GM23338 (cell line): ENCODE data around the gene WNT9A. TPM values are rescaled to one million over a fixed set of nuclear protein-coding genes. Genes with fewer than 3 reads are reported as not detected.

Source experiments
- ATAC-seq: fragments of 200-7000 bp; cut with Tn5 transposase; 3 replicates; pipeline ENCODE4 v1.9.1; 2020
- DNase-seq: peaks from one replicate; pipeline ENCODE4 v3.0.0-alpha.2; 2015; ENCODE audit warnings: low spot score
- H2AFZ ChIP-seq: fragments of 200-600 bp; sonication (generic); 2 replicates; pipeline ENCODE4 v1.8.0; 2016; ENCODE audit warnings: antibody characterized with exemption, mild to moderate bottlenecking, moderate library complexity
- H3F3A ChIP-seq: fragments of 200-600 bp; sonication (generic); replicated peaks from 2 replicates; pipeline ENCODE4 v1.8.0; 2017; ENCODE audit warnings: antibody characterized with exemption, mixed run types, low read depth
- H3K27ac ChIP-seq: fragments of 200-600 bp; sonication (generic); 2 replicates; pipeline ENCODE4 v1.6.1; 2016; ENCODE audit warnings: low read depth
- H3K27me3 ChIP-seq: fragments of 200-600 bp; sonication (generic); 2 replicates; pipeline ENCODE4 v1.8.0; 2016; ENCODE audit warnings: mild to moderate bottlenecking, mixed run types, moderate library complexity; ENCODE audit not compliant: insufficient read depth
- H3K36me3 ChIP-seq: fragments of 200-600 bp; sonication (generic); 2 replicates; pipeline ENCODE4 v1.8.0; 2016; ENCODE audit warnings: mild to moderate bottlenecking; ENCODE audit not compliant: insufficient read depth
- H3K4me1 ChIP-seq: fragments of 200-600 bp; sonication (generic); 2 replicates; pipeline ENCODE4 v1.8.0; 2016; ENCODE audit warnings: mild to moderate bottlenecking, moderate library complexity; ENCODE audit not compliant: insufficient read depth
- H3K4me2 ChIP-seq: fragments of 200-600 bp; sonication (generic); 2 replicates; pipeline ENCODE4 v1.7.1; 2017; ENCODE audit warnings: mixed run types
- H3K4me3 ChIP-seq: fragments of 200-600 bp; sonication (generic); 2 replicates; pipeline ENCODE4 v1.6.1; 2016; ENCODE audit warnings: mixed run types
- H3K79me2 ChIP-seq: fragments of 200-600 bp; sonication (generic); replicated peaks from 2 replicates; pipeline ENCODE4 v1.8.0; 2017; ENCODE audit warnings: mild to moderate bottlenecking; ENCODE audit not compliant: insufficient read depth
- H3K9me2 ChIP-seq: fragments of 200-600 bp; sonication (generic); 2 replicates; pipeline ENCODE4 v1.8.0; 2017; ENCODE audit not compliant: insufficient read depth
- H4K20me1 ChIP-seq: fragments of 200-600 bp; sonication (generic); replicated peaks from 2 replicates; pipeline ENCODE4 v1.8.0; 2017; ENCODE audit warnings: mild to moderate bottlenecking; ENCODE audit not compliant: insufficient read depth
- H3K27ac Mint-ChIP-seq: 2 replicates; pipeline ENCODE4 v1.8.0; 2020; ENCODE audit warnings: inconsistent platforms, mild to moderate bottlenecking, moderate library complexity, mixed read lengths
- H3K27me3 Mint-ChIP-seq: 3 replicates; pipeline ENCODE4 v1.8.0; 2022; ENCODE audit warnings: low read depth, mild to moderate bottlenecking, moderate library complexity, mixed read lengths, inconsistent platforms; ENCODE audit not compliant: insufficient read depth, poor library complexity
- H3K36me3 Mint-ChIP-seq: 3 replicates; pipeline ENCODE4 v1.8.0; 2021; ENCODE audit warnings: low read depth, mild to moderate bottlenecking, inconsistent platforms, moderate library complexity, mixed read lengths
- H3K4me1 Mint-ChIP-seq: 3 replicates; pipeline ENCODE4 v1.8.0; 2020; ENCODE audit warnings: mild to moderate bottlenecking, inconsistent platforms, mixed read lengths
- H3K4me3 Mint-ChIP-seq: 3 replicates; pipeline ENCODE4 v1.8.0; 2021; ENCODE audit warnings: moderate library complexity, mild to moderate bottlenecking, inconsistent platforms, mixed read lengths
- H3K9me3 Mint-ChIP-seq: 3 replicates; pipeline ENCODE4 v1.8.0; 2020; ENCODE audit warnings: moderate library complexity, mild to moderate bottlenecking, inconsistent platforms, mixed read lengths
- CREB1 ChIP-seq: fragments of 250-450 bp; sonication (Bioruptor Pico); IDR thresholded peaks from 2 replicates; pipeline ENCODE4 v1.5.0; 2020; ENCODE audit warnings: low read depth, mild to moderate bottlenecking, moderate library complexity
- CTCF ChIP-seq, 2 experiments: fragments of 200-600 bp in 1 of 2; sonication (generic) in 1 of 2; conservative IDR thresholded peaks; 2 replicates each; pipeline versions ENCODE4 v1.5.1 to v1.6.1; 2016 to 2017; ENCODE audit warnings: antibody characterized with exemption in 2 of 2, low read depth in 2 of 2, mild to moderate bottlenecking in 2 of 2, moderate library complexity in 1 of 2
- ETS1 ChIP-seq: IDR thresholded peaks from 2 replicates; pipeline ENCODE4 v1.6.1; 2016; ENCODE audit warnings: antibody characterized with exemption
- EZH2 ChIP-seq: fragments of 200-600 bp; sonication (generic); IDR thresholded peaks from one replicate; pipeline ENCODE4 v1.8.0; 2017; ENCODE audit warnings: antibody characterized with exemption, mild to moderate bottlenecking, low read depth; ENCODE audit not compliant: unreplicated experiment
- EZH2phosphoT487 ChIP-seq: fragments of 200-600 bp; sonication (generic); IDR thresholded peaks from one replicate; pipeline ENCODE4 v1.8.1; 2018; ENCODE audit warnings: antibody characterized with exemption; ENCODE audit not compliant: unreplicated experiment
- JUNB ChIP-seq: IDR thresholded peaks from one replicate; pipeline ENCODE4 v1.6.1; 2016; ENCODE audit warnings: antibody characterized with exemption; ENCODE audit not compliant: unreplicated experiment
- NANOG ChIP-seq: IDR thresholded peaks from 2 replicates; pipeline ENCODE4 v1.6.1; 2016; ENCODE audit warnings: antibody characterized with exemption, borderline replicate concordance
- POLR2AphosphoS5 ChIP-seq: IDR thresholded peaks from 2 replicates; pipeline ENCODE4 v1.6.1; 2016; ENCODE audit warnings: antibody characterized with exemption, low read depth
- STAT1 ChIP-seq: IDR thresholded peaks from one replicate; pipeline ENCODE4 v1.6.1; 2016; ENCODE audit warnings: antibody characterized with exemption; ENCODE audit not compliant: unreplicated experiment
- ZNF114 ChIP-seq: fragments of 250-450 bp; sonication (Bioruptor Pico); IDR thresholded peaks from 2 replicates; pipeline ENCODE4 v1.5.0; 2020; ENCODE audit warnings: mild to moderate bottlenecking, moderate library complexity
- ZNF331 ChIP-seq: fragments of 250-450 bp; sonication (Bioruptor Pico); IDR thresholded peaks from 2 replicates; pipeline ENCODE4 v1.5.0; 2020; ENCODE audit warnings: low read depth, mild to moderate bottlenecking, moderate library complexity
- polyA plus RNA-seq: library from polyadenylated mRNA; unstranded; fragments of >200 nt; fragmentation: Nextera tagmentation; extraction: Ambion mirVana; gene quantifications from 2 replicates; pipeline ENCODE4 v1.2.1, GENCODE V29; 2016
- total RNA-seq: library from RNA; depleted of rRNA; stranded (reverse); fragments of >200 nt; shearing (Covaris generic); gene quantifications from 2 replicates; pipeline ENCODE4 v1.2.3, GENCODE V29; 2014
- TF ChIP-seq, protein P1 (sequence below): IDR thresholded peaks from one replicate; pipeline ENCODE4 v1.6.1; 2018; ENCODE audit warnings: antibody characterized with exemption; ENCODE audit not compliant: unreplicated experiment
- TF ChIP-seq, protein P2 (sequence below): fragments of 250-450 bp; sonication (Bioruptor Pico); IDR thresholded peaks from 2 replicates; pipeline ENCODE4 v1.5.0; 2020; ENCODE audit warnings: mild to moderate bottlenecking, moderate library complexity

Gene WNT9A
- total and polyA plus RNA-seq, 2 experiments from 2014 or later: 0.06 to 2.0 TPM

DNA sequence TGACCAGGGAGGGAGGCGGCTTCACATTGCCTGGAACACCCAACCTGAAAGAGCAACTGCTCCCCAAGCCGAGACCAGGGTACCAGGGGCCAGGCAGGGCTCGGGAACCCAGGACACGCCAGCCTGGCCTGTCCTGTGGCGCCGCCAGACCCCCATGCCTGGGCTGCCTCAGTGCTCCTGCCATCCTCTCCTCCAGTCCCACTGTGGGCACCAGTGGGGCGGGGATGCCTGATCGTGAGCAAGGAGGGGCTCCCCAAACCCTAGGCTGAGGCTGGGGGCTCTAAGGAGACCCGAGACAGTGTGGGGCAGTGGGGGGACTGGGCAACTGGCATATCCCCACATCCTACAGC, 45.1 kb downstream of the WNT9A start:
- peaks cover 8% of the 10 kb centered on the region for H3K4me1 Mint-ChIP-seq
- Histone ChIP-seq H3K4me1 (peaks cover 4% of the 10 kb centered on the region; the same call in 1 of the 2 replicates), H3K79me2 (no peaks in the 10 kb centered on the region), H3K4me3 (no peak overlapping the region), H3F3A (no peaks in the 10 kb centered on the region), H3K27me3 (no peaks in the 10 kb centered on the region), H2AFZ (no peak overlapping the region), H3K36me3 (no peaks in the 10 kb centered on the region), H3K4me2 (no peak overlapping the region), H4K20me1 (no peaks in the 10 kb centered on the region), H3K27ac (no peak overlapping the region), H3K9me2 (no peaks in the 10 kb centered on the region)
- TF ChIP-seq ETS1: no peak
- no peak for TF ChIP-seq POLR2AphosphoS5
- no peak for TF ChIP-seq STAT1
- TF ChIP-seq CREB1 (CRISPR knock-in tag): no peak
- TF ChIP-seq JUNB: no peak
- TF ChIP-seq EZH2: no peak
- no peak for TF ChIP-seq ZNF114 (CRISPR knock-in tag)
- TF ChIP-seq ZNF331 (CRISPR knock-in tag): no peak
- TF ChIP-seq, protein P1, sequence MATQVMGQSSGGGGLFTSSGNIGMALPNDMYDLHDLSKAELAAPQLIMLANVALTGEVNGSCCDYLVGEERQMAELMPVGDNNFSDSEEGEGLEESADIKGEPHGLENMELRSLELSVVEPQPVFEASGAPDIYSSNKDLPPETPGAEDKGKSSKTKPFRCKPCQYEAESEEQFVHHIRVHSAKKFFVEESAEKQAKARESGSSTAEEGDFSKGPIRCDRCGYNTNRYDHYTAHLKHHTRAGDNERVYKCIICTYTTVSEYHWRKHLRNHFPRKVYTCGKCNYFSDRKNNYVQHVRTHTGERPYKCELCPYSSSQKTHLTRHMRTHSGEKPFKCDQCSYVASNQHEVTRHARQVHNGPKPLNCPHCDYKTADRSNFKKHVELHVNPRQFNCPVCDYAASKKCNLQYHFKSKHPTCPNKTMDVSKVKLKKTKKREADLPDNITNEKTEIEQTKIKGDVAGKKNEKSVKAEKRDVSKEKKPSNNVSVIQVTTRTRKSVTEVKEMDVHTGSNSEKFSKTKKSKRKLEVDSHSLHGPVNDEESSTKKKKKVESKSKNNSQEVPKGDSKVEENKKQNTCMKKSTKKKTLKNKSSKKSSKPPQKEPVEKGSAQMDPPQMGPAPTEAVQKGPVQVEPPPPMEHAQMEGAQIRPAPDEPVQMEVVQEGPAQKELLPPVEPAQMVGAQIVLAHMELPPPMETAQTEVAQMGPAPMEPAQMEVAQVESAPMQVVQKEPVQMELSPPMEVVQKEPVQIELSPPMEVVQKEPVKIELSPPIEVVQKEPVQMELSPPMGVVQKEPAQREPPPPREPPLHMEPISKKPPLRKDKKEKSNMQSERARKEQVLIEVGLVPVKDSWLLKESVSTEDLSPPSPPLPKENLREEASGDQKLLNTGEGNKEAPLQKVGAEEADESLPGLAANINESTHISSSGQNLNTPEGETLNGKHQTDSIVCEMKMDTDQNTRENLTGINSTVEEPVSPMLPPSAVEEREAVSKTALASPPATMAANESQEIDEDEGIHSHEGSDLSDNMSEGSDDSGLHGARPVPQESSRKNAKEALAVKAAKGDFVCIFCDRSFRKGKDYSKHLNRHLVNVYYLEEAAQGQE: no peak
- no peak for TF ChIP-seq CTCF (conservative IDR thresholded peaks at IDR 0.05; ENCODE audit: low read depth in 2 of 2)
- TF ChIP-seq NANOG: no peak
- no peak for TF ChIP-seq EZH2phosphoT487
- TF ChIP-seq, protein P2, sequence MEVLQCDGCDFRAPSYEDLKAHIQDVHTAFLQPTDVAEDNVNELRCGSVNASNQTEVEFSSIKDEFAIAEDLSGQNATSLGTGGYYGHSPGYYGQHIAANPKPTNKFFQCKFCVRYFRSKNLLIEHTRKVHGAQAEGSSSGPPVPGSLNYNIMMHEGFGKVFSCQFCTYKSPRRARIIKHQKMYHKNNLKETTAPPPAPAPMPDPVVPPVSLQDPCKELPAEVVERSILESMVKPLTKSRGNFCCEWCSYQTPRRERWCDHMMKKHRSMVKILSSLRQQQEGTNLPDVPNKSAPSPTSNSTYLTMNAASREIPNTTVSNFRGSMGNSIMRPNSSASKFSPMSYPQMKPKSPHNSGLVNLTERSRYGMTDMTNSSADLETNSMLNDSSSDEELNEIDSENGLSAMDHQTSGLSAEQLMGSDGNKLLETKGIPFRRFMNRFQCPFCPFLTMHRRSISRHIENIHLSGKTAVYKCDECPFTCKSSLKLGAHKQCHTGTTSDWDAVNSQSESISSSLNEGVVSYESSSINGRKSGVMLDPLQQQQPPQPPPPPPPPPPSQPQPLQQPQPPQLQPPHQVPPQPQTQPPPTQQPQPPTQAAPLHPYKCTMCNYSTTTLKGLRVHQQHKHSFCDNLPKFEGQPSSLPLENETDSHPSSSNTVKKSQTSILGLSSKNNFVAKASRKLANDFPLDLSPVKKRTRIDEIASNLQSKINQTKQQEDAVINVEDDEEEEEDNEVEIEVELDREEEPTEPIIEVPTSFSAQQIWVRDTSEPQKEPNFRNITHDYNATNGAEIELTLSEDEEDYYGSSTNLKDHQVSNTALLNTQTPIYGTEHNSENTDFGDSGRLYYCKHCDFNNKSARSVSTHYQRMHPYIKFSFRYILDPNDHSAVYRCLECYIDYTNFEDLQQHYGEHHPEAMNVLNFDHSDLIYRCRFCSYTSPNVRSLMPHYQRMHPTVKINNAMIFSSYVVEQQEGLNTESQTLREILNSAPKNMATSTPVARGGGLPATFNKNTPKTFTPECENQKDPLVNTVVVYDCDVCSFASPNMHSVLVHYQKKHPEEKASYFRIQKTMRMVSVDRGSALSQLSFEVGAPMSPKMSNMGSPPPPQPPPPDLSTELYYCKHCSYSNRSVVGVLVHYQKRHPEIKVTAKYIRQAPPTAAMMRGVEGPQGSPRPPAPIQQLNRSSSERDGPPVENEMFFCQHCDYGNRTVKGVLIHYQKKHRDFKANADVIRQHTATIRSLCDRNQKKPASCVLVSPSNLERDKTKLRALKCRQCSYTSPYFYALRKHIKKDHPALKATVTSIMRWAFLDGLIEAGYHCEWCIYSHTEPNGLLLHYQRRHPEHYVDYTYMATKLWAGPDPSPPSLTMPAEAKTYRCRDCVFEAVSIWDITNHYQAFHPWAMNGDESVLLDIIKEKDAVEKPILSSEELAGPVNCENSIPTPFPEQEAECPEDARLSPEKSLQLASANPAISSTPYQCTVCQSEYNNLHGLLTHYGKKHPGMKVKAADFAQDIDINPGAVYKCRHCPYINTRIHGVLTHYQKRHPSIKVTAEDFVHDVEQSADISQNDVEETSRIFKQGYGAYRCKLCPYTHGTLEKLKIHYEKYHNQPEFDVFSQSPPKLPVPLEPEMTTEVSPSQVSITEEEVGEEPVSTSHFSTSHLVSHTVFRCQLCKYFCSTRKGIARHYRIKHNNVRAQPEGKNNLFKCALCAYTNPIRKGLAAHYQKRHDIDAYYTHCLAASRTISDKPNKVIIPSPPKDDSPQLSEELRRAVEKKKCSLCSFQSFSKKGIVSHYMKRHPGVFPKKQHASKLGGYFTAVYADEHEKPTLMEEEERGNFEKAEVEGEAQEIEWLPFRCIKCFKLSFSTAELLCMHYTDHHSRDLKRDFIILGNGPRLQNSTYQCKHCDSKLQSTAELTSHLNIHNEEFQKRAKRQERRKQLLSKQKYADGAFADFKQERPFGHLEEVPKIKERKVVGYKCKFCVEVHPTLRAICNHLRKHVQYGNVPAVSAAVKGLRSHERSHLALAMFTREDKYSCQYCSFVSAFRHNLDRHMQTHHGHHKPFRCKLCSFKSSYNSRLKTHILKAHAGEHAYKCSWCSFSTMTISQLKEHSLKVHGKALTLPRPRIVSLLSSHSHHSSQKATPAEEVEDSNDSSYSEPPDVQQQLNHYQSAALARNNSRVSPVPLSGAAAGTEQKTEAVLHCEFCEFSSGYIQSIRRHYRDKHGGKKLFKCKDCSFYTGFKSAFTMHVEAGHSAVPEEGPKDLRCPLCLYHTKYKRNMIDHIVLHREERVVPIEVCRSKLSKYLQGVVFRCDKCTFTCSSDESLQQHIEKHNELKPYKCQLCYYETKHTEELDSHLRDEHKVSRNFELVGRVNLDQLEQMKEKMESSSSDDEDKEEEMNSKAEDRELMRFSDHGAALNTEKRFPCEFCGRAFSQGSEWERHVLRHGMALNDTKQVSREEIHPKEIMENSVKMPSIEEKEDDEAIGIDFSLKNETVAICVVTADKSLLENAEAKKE (CRISPR knock-in tag): no peak
- no peak overlapping the region for H3K4me3 Mint-ChIP-seq
- H3K36me3 Mint-ChIP-seq: no peaks in the 10 kb centered on the region; the same call in 2 of the 3 replicates
- no peak for DNase-seq
- no peaks in the 10 kb centered on the region for H3K9me3 Mint-ChIP-seq
- ATAC-seq: no peak; the same call in 2 of the 3 replicates
- peaks cover 15% of the 10 kb centered on the region for H3K27me3 Mint-ChIP-seq
- no peak overlapping the region for H3K27ac Mint-ChIP-seq
